H9 (cell line): ENCODE results near the gene COG8. TPM values are rescaled to one million over a fixed set of nuclear protein-coding genes. Genes with fewer than 3 reads are reported as not detected.

ENCODE experiments used
- DNase-seq: peaks from one replicate; pipeline ENCODE4 v3.0.0-alpha.2; 2017
- H2AFZ ChIP-seq: one replicate; pipeline ENCODE4 v1.6.1; 2013; ENCODE audit warnings: mild to moderate bottlenecking, low read length, control low read depth, moderate library complexity
- H2AK5ac ChIP-seq: 2 replicates; pipeline ENCODE4 v1.6.1; 2013; ENCODE audit warnings: low read length, control low read depth, mixed read lengths; ENCODE audit not compliant: insufficient read length
- H2BK120ac ChIP-seq: one replicate; pipeline ENCODE4 v1.6.1; 2013; ENCODE audit warnings: low read depth, mild to moderate bottlenecking, low read length, control low read depth, inconsistent platforms; ENCODE audit not compliant: poor library complexity, severe bottlenecking
- H2BK12ac ChIP-seq: 2 replicates; pipeline ENCODE4 v1.6.1; 2013; ENCODE audit warnings: low read length, control low read depth, mixed read lengths, low read depth; ENCODE audit not compliant: insufficient read length
- H2BK15ac ChIP-seq: 2 replicates; pipeline ENCODE4 v1.6.1; 2013; ENCODE audit warnings: low read depth, low read length, control low read depth
- H2BK20ac ChIP-seq: one replicate; pipeline ENCODE4 v1.6.1; 2013; ENCODE audit warnings: low read depth, mild to moderate bottlenecking, low read length, control low read depth, inconsistent platforms; ENCODE audit not compliant: poor library complexity, severe bottlenecking
- H2BK5ac ChIP-seq: 2 replicates; pipeline ENCODE4 v1.6.1; 2013; ENCODE audit warnings: low read length, control low read depth, mixed read lengths; ENCODE audit not compliant: insufficient read length
- H3K14ac ChIP-seq: 2 replicates; pipeline ENCODE4 v1.6.1; 2013; ENCODE audit warnings: low read length, control low read depth; ENCODE audit not compliant: insufficient read depth
- H3K18ac ChIP-seq: 2 replicates; pipeline ENCODE4 v1.6.1; 2013; ENCODE audit warnings: low read depth, mild to moderate bottlenecking, mixed read lengths, low read length, control low read depth; ENCODE audit not compliant: insufficient read length
- H3K23ac ChIP-seq: 2 replicates; pipeline ENCODE4 v1.6.1; 2013; ENCODE audit warnings: low read length, control low read depth, mixed read lengths, low read depth; ENCODE audit not compliant: insufficient read length
- H3K23me2 ChIP-seq: 2 replicates; pipeline ENCODE4 v1.6.1; 2013; ENCODE audit warnings: low read depth, mild to moderate bottlenecking, mixed read lengths, low read length, control low read depth; ENCODE audit not compliant: insufficient read length, poor library complexity, severe bottlenecking
- H3K27ac ChIP-seq: 2 replicates; pipeline ENCODE4 v1.5.1; 2013; ENCODE audit warnings: low read length, control low read depth, mixed read lengths, low read depth; ENCODE audit not compliant: insufficient read length
- H3K27me3 ChIP-seq: 2 replicates; pipeline ENCODE4 v1.6.1; 2013; ENCODE audit warnings: low read length, control low read depth, inconsistent platforms; ENCODE audit not compliant: insufficient read depth
- H3K4ac ChIP-seq: 2 replicates; pipeline ENCODE4 v1.6.1; 2013; ENCODE audit warnings: low read depth, mild to moderate bottlenecking, control low read depth, inconsistent platforms, low read length, moderate library complexity
- H3K4me1 ChIP-seq: 2 replicates; pipeline ENCODE4 v1.6.1; 2013; ENCODE audit warnings: low read length, control low read depth, inconsistent platforms; ENCODE audit not compliant: insufficient read depth
- H3K4me2 ChIP-seq: 2 replicates; pipeline ENCODE4 v1.6.1; 2013; ENCODE audit warnings: low read length, control low read depth, mixed read lengths; ENCODE audit not compliant: insufficient read length, insufficient read depth
- H3K56ac ChIP-seq: 2 replicates; pipeline ENCODE4 v1.6.1; 2013; ENCODE audit warnings: low read depth, mild to moderate bottlenecking, mixed read lengths, low read length, control low read depth; ENCODE audit not compliant: insufficient read length
- H3K79me1 ChIP-seq: 2 replicates; pipeline ENCODE4 v1.6.1; 2013; ENCODE audit warnings: low read depth, mild to moderate bottlenecking, moderate library complexity, low read length, control low read depth, inconsistent platforms; ENCODE audit not compliant: insufficient read depth, poor library complexity, severe bottlenecking
- H3K79me2 ChIP-seq: 2 replicates; pipeline ENCODE4 v1.6.1; 2013; ENCODE audit warnings: low read length, control low read depth, inconsistent platforms; ENCODE audit not compliant: insufficient read depth
- H3K9ac ChIP-seq: 2 replicates; pipeline ENCODE4 v1.6.1; 2013; ENCODE audit warnings: low read length, control low read depth, mixed read lengths; ENCODE audit not compliant: insufficient read length; ENCODE audit errors: extremely low read depth
- H3K9me3 ChIP-seq: one replicate; pipeline ENCODE4 v1.6.1; 2013; ENCODE audit warnings: low read depth, low read length, inconsistent platforms; ENCODE audit not compliant: control insufficient read depth
- H3T11ph ChIP-seq: one replicate; pipeline ENCODE4 v1.6.1; 2013; ENCODE audit warnings: mild to moderate bottlenecking, low read length, control low read depth, inconsistent platforms
- H4K20me1 ChIP-seq: one replicate; pipeline ENCODE4 v1.6.1; 2013; ENCODE audit not compliant: control insufficient read depth, insufficient read length, insufficient read depth
- H4K5ac ChIP-seq: 2 replicates; pipeline ENCODE4 v1.6.1; 2013; ENCODE audit warnings: low read depth, mild to moderate bottlenecking, mixed read lengths, low read length, control low read depth; ENCODE audit not compliant: insufficient read length
- H4K8ac ChIP-seq: replicated peaks from 2 replicates; pipeline ENCODE4 v1.6.1; 2013; ENCODE audit warnings: low read length, control low read depth, mixed read lengths, low read depth; ENCODE audit not compliant: insufficient read length
- H4K91ac ChIP-seq: 2 replicates; pipeline ENCODE4 v1.6.1; 2013; ENCODE audit warnings: low read depth, mild to moderate bottlenecking, moderate library complexity, mixed read lengths, low read length, control low read depth; ENCODE audit not compliant: insufficient read length
- H3K27ac Mint-ChIP-seq, 3 experiments: 2 replicates in 2 of 3; 3 replicates in 1 of 3; pipeline ENCODE4 v1.8.0; 2020 to 2021; ENCODE audit warnings: mixed read lengths in 3 of 3, mild to moderate bottlenecking in 1 of 3, moderate library complexity in 1 of 3
- H3K27me3 Mint-ChIP-seq: 2 replicates; pipeline ENCODE4 v1.8.0; 2021; ENCODE audit warnings: low read depth, mild to moderate bottlenecking, moderate library complexity, mixed read lengths
- H3K36me3 Mint-ChIP-seq, 3 experiments: 2 replicates in 2 of 3; 3 replicates in 1 of 3; pipeline ENCODE4 v1.8.0; 2020 to 2021; ENCODE audit warnings: low read depth in 3 of 3, mixed read lengths in 3 of 3; ENCODE audit not compliant: insufficient read depth in 1 of 3
- H3K4me1 Mint-ChIP-seq, 2 experiments: 2 replicates each; pipeline ENCODE4 v1.8.0; 2020; ENCODE audit warnings: mixed read lengths in 2 of 2
- H3K4me3 Mint-ChIP-seq, 2 experiments: 2 replicates in 1 of 2; 3 replicates in 1 of 2; pipeline ENCODE4 v1.8.0; 2020 to 2021; ENCODE audit warnings: mild to moderate bottlenecking in 2 of 2, mixed read lengths in 2 of 2, moderate library complexity in 1 of 2
- H3K9me3 Mint-ChIP-seq, 2 experiments: 2 replicates in 1 of 2; 3 replicates in 1 of 2; pipeline ENCODE4 v1.8.0; 2020; ENCODE audit warnings: mild to moderate bottlenecking in 2 of 2, mixed read lengths in 2 of 2, moderate library complexity in 1 of 2
- WGBS: extraction: QIAGEN DNeasy Blood & Tissue Kit; methylation state at CpG from one replicate; pipeline ENCODE4 v1.1.7; 2013; ENCODE audit warnings: missing lambda C conversion rate, low lambda C conversion rate, mixed read lengths; ENCODE audit not compliant: insufficient read length; ENCODE audit errors: extremely low coverage; 5-methylcytosine and 5-hydroxymethylcytosine counted together
- total RNA-seq: library from RNA; stranded (reverse); gene quantifications from 2 replicates; pipeline ENCODE4 v1.2.1, GENCODE V29; 2021
- TF ChIP-seq, protein P1 (sequence below): fragments of 200-600 bp; sonication (generic); conservative IDR thresholded peaks from 3 replicates; pipeline ENCODE4 v1.8.0; 2021; ENCODE audit warnings: antibody characterized with exemption, mild to moderate bottlenecking

COG8 gene
- total RNA-seq, 1 experiment from 2014 or later, result 52.3 TPM

DNA sequence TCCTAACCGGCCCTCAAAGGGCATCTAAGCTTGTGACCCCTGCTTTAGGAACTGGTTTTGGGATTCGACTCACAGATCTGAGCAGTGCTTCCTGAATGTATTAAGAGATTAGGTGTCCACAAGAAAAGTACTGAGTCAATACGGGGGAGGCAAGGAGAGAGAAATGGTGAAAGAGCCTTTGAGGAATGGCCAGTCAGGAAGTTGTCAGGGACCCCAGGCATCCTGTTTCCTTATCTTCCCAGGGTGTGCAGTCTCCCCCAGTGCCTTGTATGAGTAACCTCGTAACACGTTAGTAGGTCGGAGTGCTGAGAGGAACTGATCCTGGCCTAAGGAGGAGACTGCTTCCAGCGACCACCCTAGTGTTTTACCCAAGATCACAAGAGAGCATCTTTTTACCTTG, 28.6 kb upstream of the COG8 start:
- Histone ChIP-seq H3K14ac (no peak overlapping the region), H3K4me2 (no peak overlapping the region), H3K79me2 (no peaks in the 10 kb centered on the region), H3T11ph (no peak overlapping the region), H4K20me1 (no peaks in the 10 kb centered on the region), H3K9ac (no peak overlapping the region), H2BK5ac (no peak overlapping the region), H2BK20ac (no peak overlapping the region), H4K5ac (no peak overlapping the region), H3K4ac (no peak overlapping the region), H3K23me2 (no peaks in the 10 kb centered on the region), H4K8ac (no peak overlapping the region), H2BK15ac (no peak overlapping the region), H2AFZ (no peak overlapping the region), H3K4me1 (no peaks in the 10 kb centered on the region), H3K27ac (no peak overlapping the region), H3K79me1 (no peaks in the 10 kb centered on the region), H4K91ac (no peak overlapping the region), H2BK120ac (no peak overlapping the region), H2AK5ac (no peak overlapping the region), H2BK12ac (no peak overlapping the region), H3K27me3 (no peaks in the 10 kb centered on the region), H3K56ac (no peak overlapping the region), H3K23ac (no peak overlapping the region), H3K9me3 (no peaks in the 10 kb centered on the region), H3K18ac (no peak overlapping the region)
- H3K9me3 Mint-ChIP-seq, result no peaks in the 10 kb centered on the region
- H3K4me3 Mint-ChIP-seq, result no peak overlapping the region
- WGBS, result no CpG with 5 or more reads among the region's 7 CpGs
- H3K36me3 Mint-ChIP-seq, result peaks cover 31 to 73% (median 69%) of the 10 kb centered on the region in 3 experiments; a peak in 6 of 7 replicates
- H3K4me1 Mint-ChIP-seq, result no peaks in the 10 kb centered on the region
- H3K27ac Mint-ChIP-seq, result no peak overlapping the region
- no peak for DNase-seq
- H3K27me3 Mint-ChIP-seq, result no peaks in the 10 kb centered on the region
- TF ChIP-seq, protein P1, sequence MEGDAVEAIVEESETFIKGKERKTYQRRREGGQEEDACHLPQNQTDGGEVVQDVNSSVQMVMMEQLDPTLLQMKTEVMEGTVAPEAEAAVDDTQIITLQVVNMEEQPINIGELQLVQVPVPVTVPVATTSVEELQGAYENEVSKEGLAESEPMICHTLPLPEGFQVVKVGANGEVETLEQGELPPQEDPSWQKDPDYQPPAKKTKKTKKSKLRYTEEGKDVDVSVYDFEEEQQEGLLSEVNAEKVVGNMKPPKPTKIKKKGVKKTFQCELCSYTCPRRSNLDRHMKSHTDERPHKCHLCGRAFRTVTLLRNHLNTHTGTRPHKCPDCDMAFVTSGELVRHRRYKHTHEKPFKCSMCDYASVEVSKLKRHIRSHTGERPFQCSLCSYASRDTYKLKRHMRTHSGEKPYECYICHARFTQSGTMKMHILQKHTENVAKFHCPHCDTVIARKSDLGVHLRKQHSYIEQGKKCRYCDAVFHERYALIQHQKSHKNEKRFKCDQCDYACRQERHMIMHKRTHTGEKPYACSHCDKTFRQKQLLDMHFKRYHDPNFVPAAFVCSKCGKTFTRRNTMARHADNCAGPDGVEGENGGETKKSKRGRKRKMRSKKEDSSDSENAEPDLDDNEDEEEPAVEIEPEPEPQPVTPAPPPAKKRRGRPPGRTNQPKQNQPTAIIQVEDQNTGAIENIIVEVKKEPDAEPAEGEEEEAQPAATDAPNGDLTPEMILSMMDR, result no peak
